Peyer's patch (tissue), 4 donors: ENCODE measurements around the gene HEATR9.

Experiments
- CTCF ChIP-seq, 6 experiments: fragments of 450-650 bp in 4 of 6; fragments of 200-600 bp in 2 of 6; sonication (generic) in 1 of 6; IDR thresholded peaks; one replicate each; pipeline ENCODE4 v1.5.1; 2017 to 2019; ENCODE audit warnings: antibody characterized with exemption in 6 of 6, mild to moderate bottlenecking in 3 of 6, moderate library complexity in 1 of 6
- POLR2A ChIP-seq, 2 donors: fragments of 450-650 bp; IDR thresholded peaks; one replicate each; pipeline ENCODE4 v1.5.1; 2017; ENCODE audit warnings: antibody characterized with exemption in 2 of 2, mild to moderate bottlenecking in 2 of 2, moderate library complexity in 2 of 2

GRCh38 chr17:35903451-35903850 lies 34.8 kb upstream of the HEATR9 start:
- TF ChIP-seq CTCF (IDR thresholded peaks at IDR 0.05), result no peak
- no peak for TF ChIP-seq POLR2A (IDR thresholded peaks at IDR 0.05)
